ENCODE measurements around the gene DAB2IP. TPM values are rescaled to one million over a fixed set of nuclear protein-coding genes. Genes with fewer than 3 reads are reported as not detected.

The DAB2IP gene
- total RNA-seq, 6 experiments from 2014 or later: 15.1 to 21.6 (median 19.0) TPM

GRCh38 chr9:121700165-121700831 lies 48.9 kb downstream of the DAB2IP start:
- ATAC-seq (peak; percentile 37 to 55 (median 52)), DNase-seq (peak in 1 of 3 donors; percentile 38)
- peak in 3 of 4 donors; percentile 15 to 29 (median 19) for TF ChIP-seq CTCF (IDR thresholded peaks at IDR 0.05)
- no peak for TF ChIP-seq POLR2A (IDR thresholded peaks at IDR 0.05)
- Histone ChIP-seq H3K9me3 (no peaks in the 10 kb centered on the region), H3K27ac (no peak overlapping the region), H3K4me3 (peak overlapping the region in 2 of 3 donors; percentile 5 to 45), H3K27me3 (no peaks in the 10 kb centered on the region), H3K36me3 (no peaks in the 10 kb centered on the region), H3K4me1 (no peaks in the 10 kb centered on the region)
- intact Hi-C loops (cut with DNase I): no loop called here
- WGBS (ENCODE audit: insufficient coverage, low coverage, low lambda C conversion rate, missing lambda C conversion rate): 57% methylated on average over 1 of the region's 21 CpGs

GRCh38 chr9:121700832-121701419 lies 49.5 kb downstream of the DAB2IP start:
- H3K4me1 ChIP-seq: no peaks in the 10 kb centered on the region
- H3K36me3 ChIP-seq: no peaks in the 10 kb centered on the region
- no peaks in the 10 kb centered on the region for H3K27me3 ChIP-seq
- WGBS (ENCODE audit: insufficient coverage, low coverage, low lambda C conversion rate, missing lambda C conversion rate): 74% methylated on average over 8 of the region's 26 CpGs
- DNase-seq (no peak), ATAC-seq (no peak)
- TF ChIP-seq CTCF (IDR thresholded peaks at IDR 0.05) (no peak), POLR2A (IDR thresholded peaks at IDR 0.05) (no peak)
- no peak overlapping the region for H3K4me3 ChIP-seq
- no peaks in the 10 kb centered on the region for H3K9me3 ChIP-seq
- no peak overlapping the region for H3K27ac ChIP-seq
- intact Hi-C loops (cut with DNase I): no loop called here

- no peak overlapping the region for H3K27ac ChIP-seq
- intact Hi-C loops (cut with DNase I): no loop called here
Measured at GRCh38 chr9:121701736-121702261, 50.4 kb downstream of the DAB2IP start.

DNA sequence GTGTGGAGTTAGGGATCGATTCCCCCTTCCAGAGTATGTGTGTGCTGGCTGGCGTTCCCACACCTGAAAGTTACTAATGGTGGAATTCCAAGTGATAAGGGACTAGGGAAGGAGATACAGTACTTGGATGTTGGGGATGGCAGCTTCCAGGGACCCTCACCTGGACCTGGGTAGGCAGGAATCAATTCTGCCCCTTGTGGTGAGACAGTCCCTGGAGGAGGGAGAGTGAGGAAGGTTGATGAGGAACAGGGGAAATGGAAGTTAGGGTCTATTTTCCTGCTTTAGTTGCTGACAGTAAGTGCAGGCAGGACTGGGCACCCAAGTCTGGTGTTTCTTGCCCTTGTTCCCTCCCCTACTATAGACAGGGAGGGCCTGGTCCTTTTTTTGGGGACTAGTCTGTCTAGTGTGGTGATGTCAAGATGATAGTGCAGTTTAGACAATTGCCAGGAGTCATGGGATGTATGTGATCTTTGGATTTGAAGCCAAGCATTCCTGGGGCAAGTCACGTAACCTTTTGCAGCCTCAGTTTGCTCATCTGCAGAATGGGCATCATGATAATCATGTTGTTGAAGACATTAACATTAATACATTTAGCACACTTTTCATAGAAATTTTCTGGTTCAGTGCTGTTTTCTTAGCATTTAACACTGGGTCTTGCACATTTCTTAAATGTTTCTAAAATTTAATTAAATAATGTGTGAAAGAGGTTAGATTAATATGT lies 51.7 kb downstream of the DAB2IP start:
- H3K4me3 ChIP-seq: no peak overlapping the region
- no peaks in the 10 kb centered on the region for H3K9me3 ChIP-seq
- DNase-seq (no peak), ATAC-seq (no peak)
- WGBS (ENCODE audit: insufficient coverage, low coverage, low lambda C conversion rate, missing lambda C conversion rate): 91% methylated on average over 3 of the region's 3 CpGs
- H3K27me3 ChIP-seq: no peaks in the 10 kb centered on the region
- no peaks in the 10 kb centered on the region for H3K36me3 ChIP-seq
- intact Hi-C loops (cut with DNase I): no loop called here
- TF ChIP-seq CTCF (IDR thresholded peaks at IDR 0.05) (no peak), POLR2A (IDR thresholded peaks at IDR 0.05) (no peak)
- H3K27ac ChIP-seq: no peak overlapping the region
- H3K4me1 ChIP-seq: no peaks in the 10 kb centered on the region

More at GRCh38 chr9:121701736-121702261, 50.4 kb downstream of the DAB2IP start:
- Histone ChIP-seq H3K9me3 (no peaks in the 10 kb centered on the region), H3K27me3 (no peaks in the 10 kb centered on the region), H3K36me3 (no peaks in the 10 kb centered on the region), H3K4me3 (no peak overlapping the region), H3K4me1 (no peaks in the 10 kb centered on the region)
- no peak for DNase-seq
- WGBS (ENCODE audit: insufficient coverage, low coverage, low lambda C conversion rate, missing lambda C conversion rate): 90% methylated on average over 2 of the region's 13 CpGs
- no peak for ATAC-seq
- TF ChIP-seq POLR2A (IDR thresholded peaks at IDR 0.05) (no peak), CTCF (IDR thresholded peaks at IDR 0.05) (no peak)
